Thymus (tissue), 11 donors: Measurements from ENCODE around the gene FMNL1. TPM values are rescaled to one million over a fixed set of nuclear protein-coding genes. Genes with fewer than 3 reads are reported as not detected.

Experiments
- DNase-seq, 9 donors: peaks; one replicate each; pipeline ENCODE4 v3.0.0-alpha.2; 2013; ENCODE audit warnings: low spot score in 9 of 9, low read depth in 6 of 9, missing footprints in 1 of 9
- H3K27ac ChIP-seq, 2 donors: one replicate each; pipeline ENCODE4 v1.5.1; 2013; ENCODE audit warnings: control low read depth in 1 of 2, low read depth in 1 of 2, low read length in 1 of 2, mild to moderate bottlenecking in 1 of 2, moderate library complexity in 1 of 2
- H3K27me3 ChIP-seq, 2 donors: one replicate each; pipeline ENCODE4 v1.5.1; 2013; ENCODE audit warnings: low read length in 1 of 2; ENCODE audit not compliant: control insufficient read depth in 2 of 2, insufficient read depth in 1 of 2
- H3K36me3 ChIP-seq, 2 donors: one replicate each; pipeline ENCODE4 v1.5.1; 2013; ENCODE audit warnings: low read length in 1 of 2, mild to moderate bottlenecking in 1 of 2, moderate library complexity in 1 of 2; ENCODE audit not compliant: control insufficient read depth in 2 of 2, insufficient read depth in 2 of 2
- H3K4me1 ChIP-seq, 2 donors: one replicate each; pipeline ENCODE4 v1.5.1; 2013; ENCODE audit warnings: low read length in 2 of 2; ENCODE audit not compliant: control insufficient read depth in 2 of 2, insufficient read depth in 2 of 2
- H3K4me3 ChIP-seq, 2 donors: one replicate each; pipeline ENCODE4 v1.5.1; 2013; ENCODE audit warnings: low read length in 2 of 2, control low read depth in 1 of 2, mild to moderate bottlenecking in 1 of 2
- H3K9me3 ChIP-seq, 2 donors: one replicate each; pipeline ENCODE4 v1.5.1; 2013; ENCODE audit warnings: low read length in 1 of 2, mild to moderate bottlenecking in 1 of 2; ENCODE audit not compliant: control insufficient read depth in 2 of 2, insufficient read depth in 1 of 2
- WGBS: extraction: QIAGEN DNeasy Blood & Tissue Kit; methylation state at CpG from one replicate; pipeline ENCODE4 v1.1.7; 2013; 5-methylcytosine and 5-hydroxymethylcytosine counted together
- polyA plus RNA-seq: library from polyadenylated mRNA; stranded (reverse); fragments of 200-250 nt; gene quantifications from one replicate; pipeline ENCODE4 v1.2.3, GENCODE V29; 2013
- total RNA-seq: library from RNA; stranded (reverse); fragments of 120-200 nt; gene quantifications from one replicate; pipeline ENCODE4 v1.2.4, GENCODE V29; 2013
- donor health status: healthy.

FMNL1 gene
- total and polyA plus RNA-seq, 2 donors: 16.7 to 79.5 TPM

- Histone ChIP-seq H3K27ac (no peak overlapping the region), H3K4me1 (peaks cover 2 to 46% of the 10 kb centered on the region in 2 donors), H3K9me3 (peaks cover 0 to 5% of the 10 kb centered on the region in 2 donors), H3K27me3 (no peaks in the 10 kb centered on the region), H3K36me3 (peaks cover 7 to 15% of the 10 kb centered on the region in 2 donors), H3K4me3 (no peak overlapping the region)
- WGBS: 98% methylated on average over 1 of the region's 1 CpG
- DNase-seq: no peak
Measured at GRCh38 chr17:45296833-45297124, 75.1 kb downstream of the FMNL1 start.

Other genes starting within 250 kb of the FMNL1 start
- 26.7 TPM for gene DCAKD, start 170.3 kb upstream of the FMNL1 start, total RNA-seq
- 24.7 TPM for gene DCAKD, start 170.3 kb upstream of the FMNL1 start, polyA plus RNA-seq
- 70.7 TPM for gene NMT1, start 160.6 kb upstream of the FMNL1 start, total RNA-seq
- 39.3 TPM for gene NMT1, start 160.6 kb upstream of the FMNL1 start, polyA plus RNA-seq
- 0.66 TPM for gene PLCD3, start 89.4 kb upstream of the FMNL1 start, total RNA-seq
- gene PLCD3, start 89.4 kb upstream of the FMNL1 start, polyA plus RNA-seq: 9.1 TPM
- 4.7 TPM for gene ACBD4, start 86.2 kb upstream of the FMNL1 start, total RNA-seq
- 26.5 TPM for gene ACBD4, start 86.2 kb upstream of the FMNL1 start, polyA plus RNA-seq
- 8.8 TPM for gene HEXIM1, start 73.4 kb upstream of the FMNL1 start, total RNA-seq
- 33.9 TPM for gene HEXIM1, start 73.4 kb upstream of the FMNL1 start, polyA plus RNA-seq
- 7.4 TPM for gene HEXIM2, start 60.0 kb upstream of the FMNL1 start, total RNA-seq
- 9.6 TPM for gene HEXIM2, start 60.0 kb upstream of the FMNL1 start, polyA plus RNA-seq
- gene SPATA32, start 40.2 kb downstream of the FMNL1 start, total RNA-seq: 0.05 TPM
- gene SPATA32, start 40.2 kb downstream of the FMNL1 start, polyA plus RNA-seq: 0.21 TPM
- gene MAP3K14, start 95.1 kb downstream of the FMNL1 start, total RNA-seq: 9.7 TPM
- 21.8 TPM for gene MAP3K14, start 95.1 kb downstream of the FMNL1 start, polyA plus RNA-seq
- gene ARHGAP27, start 211.0 kb downstream of the FMNL1 start, total RNA-seq: 23.1 TPM
- gene ARHGAP27, start 211.0 kb downstream of the FMNL1 start, polyA plus RNA-seq: 73.8 TPM